Cortex of kidney (tissue), 1 donor: Measurements from ENCODE around the gene DRC7.

Experiments
- DNase-seq: peaks from one replicate; lab custom pipeline; 2025; lab: John Stamatoyannopoulos, UW

Gene DRC7

DNA sequence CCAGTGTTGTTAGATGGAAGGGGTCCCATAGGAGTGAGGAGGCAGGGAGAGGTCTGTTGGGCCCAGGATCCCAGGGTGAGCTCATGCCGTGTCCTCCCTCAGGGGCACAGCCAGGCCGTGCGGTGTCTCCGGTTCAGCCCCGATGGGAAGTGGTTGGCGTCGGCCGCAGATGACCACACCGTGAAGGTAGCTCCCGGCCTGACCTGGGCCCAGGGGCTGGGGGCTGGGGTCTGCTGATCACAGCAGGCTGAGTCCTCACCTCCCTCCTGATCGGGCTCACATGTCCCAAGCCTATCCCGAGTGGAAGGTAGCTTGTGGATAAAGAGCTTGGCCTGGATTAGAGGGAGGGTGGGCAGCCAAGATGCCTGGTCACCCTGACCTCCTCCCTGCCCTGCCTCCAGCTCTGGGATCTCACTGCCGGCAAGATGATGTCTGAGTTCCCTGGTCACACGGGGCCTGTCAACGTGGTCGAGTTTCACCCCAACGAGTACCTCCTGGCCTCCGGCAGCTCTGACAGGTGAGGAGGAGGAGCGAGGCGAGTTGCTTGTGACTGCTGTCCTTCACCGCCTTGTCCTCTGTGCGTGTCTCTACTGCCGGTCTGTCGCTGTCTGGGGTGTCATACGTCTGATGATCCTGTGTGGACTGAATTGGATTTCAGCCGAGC, 57.1 kb downstream of the DRC7 start:
- DNase-seq = no peak

DNA sequence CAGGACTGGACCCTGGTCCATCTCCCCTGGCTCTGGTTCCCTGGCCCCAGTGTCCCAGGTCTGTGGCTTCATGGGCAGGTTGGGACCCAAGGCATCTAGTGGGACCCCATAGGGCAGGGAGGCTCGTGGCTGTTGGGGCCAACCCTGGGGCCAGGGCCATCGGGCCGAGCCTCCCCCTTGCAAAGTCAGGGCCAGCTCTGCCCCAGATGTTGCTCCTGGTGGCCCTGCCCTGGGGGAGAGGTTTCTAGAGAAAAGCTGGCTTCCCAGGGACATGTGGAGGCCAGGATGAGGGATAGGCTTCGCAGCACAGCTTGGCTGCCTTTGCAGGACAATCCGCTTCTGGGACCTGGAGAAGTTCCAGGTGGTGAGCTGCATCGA, 57.6 kb downstream of the DRC7 start:
- DNase-seq = no peak

- DNase-seq = no peak
Observed at GRCh38 chr16:57752581-57753447, 58.2 kb downstream of the DRC7 start.

DNA sequence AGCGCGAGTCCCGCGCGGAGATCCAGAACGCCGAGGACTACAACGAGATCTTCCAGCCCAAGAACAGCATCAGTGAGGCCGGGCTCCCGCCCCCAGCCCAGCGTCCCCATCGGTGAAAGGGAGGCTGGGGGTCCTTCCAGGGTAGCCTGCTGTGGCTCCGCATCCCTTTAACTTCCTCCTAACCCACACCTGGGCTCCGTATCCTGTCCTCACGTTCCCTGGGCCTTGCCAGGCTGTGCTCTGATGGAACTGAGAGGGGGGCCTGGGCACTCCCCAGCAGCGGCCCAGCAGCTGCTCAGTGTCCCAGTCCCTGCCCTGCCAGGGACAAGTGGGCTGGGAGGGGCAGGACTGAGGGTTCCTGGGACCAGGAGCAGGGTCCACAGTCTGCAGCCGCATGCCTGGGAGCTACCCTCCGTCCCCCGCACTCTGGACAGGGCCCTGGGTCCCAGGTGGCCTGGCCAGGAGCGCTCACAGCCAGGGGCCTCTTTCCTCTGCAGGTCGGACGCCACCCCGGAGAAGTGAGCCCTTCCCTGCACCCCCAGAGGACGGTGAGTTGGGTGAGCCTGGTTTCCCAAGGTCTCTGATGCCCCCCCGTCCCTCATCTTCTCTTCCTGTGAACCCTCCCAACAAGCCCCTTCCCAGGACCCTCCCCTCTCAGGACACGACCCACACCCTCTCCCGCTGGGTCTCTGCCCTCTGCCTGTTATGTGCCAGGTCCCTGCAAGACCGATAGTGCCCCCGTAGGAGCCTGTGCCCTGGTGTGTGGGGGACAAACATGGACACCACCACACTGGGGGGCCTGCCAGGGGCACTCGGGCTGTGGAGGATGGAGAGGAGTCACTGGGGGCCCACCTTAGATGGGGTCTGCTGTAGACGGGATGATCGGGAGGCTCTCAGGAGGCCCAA, 59.1 kb downstream of the DRC7 start:
- no peak for DNase-seq

- DNase-seq = no peak
Observed at GRCh38 chr16:57754354-57755060, 59.9 kb downstream of the DRC7 start.

DNA sequence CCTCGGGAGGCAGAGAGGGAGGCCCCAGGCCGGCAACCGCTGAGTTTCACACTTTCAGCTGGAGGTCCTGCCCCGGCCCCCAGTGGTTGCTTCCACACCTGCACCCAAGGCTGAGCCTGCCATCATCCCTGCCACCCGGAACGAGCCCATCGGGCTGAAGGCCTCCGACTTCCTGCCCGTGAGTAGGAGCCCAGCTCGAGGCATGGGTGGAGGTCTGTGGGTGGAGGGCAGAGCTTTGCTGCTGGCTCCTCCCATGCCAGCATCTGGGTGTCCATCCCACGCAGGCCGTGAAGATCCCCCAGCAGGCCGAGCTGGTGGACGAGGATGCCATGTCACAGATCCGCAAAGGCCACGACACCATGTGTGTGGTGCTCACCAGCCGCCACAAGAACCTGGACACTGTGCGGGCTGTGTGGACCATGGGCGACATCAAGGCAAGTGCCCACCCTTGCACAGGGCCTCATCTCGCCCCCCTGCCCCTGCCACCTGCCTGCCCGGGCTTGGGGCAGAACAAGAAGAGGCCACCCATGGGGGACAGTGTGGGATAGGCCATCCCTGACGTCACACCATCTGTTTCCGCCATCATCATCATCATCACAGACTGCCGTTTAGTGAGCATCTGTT, 60.6 kb downstream of the DRC7 start:
- DNase-seq = no peak

DNA sequence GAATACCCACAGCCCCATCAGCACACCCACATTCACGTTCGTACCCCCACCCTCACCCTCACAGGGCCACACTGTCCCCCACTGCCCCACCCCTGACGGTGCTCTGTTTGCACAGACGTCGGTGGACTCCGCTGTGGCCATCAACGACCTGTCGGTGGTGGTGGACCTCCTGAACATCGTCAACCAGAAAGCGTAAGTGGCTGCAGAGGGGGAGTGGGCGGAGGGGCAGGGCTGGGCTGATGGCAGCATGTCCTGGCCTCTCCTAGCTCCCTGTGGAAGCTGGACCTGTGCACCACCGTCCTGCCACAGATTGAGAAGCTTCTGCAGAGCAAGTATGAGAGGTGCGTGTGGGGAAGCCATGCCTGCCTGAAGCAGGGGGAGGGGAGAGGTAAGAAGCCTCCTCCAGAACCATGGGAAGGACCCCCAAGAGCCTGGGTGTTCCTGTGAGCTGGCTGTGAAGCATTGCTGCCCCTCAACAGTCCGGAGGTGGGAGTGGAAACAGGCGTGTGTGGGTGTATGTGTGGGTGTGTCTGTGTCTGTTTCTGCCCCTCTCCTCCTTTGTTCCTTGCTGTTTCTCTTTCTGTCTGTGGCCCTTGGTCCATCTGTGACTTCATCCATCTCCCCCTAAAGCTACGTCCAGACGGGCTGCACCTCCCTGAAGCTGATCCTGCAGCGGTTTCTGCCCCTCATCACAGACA, 61.3 kb downstream of the DRC7 start:
- no peak for DNase-seq

- no peak for DNase-seq
Observed at GRCh38 chr16:57756424-57757325, 62.1 kb downstream of the DRC7 start.

GRCh38 chr16:57757326-57757786, 62.8 kb downstream of the DRC7 start:
- DNase-seq = no peak

DNA sequence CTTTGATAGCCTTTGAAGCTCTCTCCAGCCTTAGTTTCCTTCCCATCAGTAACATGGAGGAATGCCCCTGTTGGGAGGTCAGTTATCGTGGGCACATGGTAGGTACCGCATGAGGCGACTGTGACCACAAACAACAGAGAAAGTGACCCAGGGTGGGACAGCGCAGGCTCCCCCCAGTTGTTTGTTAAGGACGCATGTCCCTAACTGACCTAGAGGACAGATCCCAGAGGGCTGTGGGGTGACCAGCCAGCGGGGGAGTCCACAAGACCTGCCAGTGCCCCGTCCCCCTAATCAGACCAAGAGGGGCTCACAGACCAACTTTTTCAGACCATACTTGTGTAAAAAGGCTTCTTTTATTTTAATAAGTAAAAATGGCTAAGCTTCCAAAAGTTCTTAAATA, 63.3 kb downstream of the DRC7 start:
- DNase-seq = no peak

DNA sequence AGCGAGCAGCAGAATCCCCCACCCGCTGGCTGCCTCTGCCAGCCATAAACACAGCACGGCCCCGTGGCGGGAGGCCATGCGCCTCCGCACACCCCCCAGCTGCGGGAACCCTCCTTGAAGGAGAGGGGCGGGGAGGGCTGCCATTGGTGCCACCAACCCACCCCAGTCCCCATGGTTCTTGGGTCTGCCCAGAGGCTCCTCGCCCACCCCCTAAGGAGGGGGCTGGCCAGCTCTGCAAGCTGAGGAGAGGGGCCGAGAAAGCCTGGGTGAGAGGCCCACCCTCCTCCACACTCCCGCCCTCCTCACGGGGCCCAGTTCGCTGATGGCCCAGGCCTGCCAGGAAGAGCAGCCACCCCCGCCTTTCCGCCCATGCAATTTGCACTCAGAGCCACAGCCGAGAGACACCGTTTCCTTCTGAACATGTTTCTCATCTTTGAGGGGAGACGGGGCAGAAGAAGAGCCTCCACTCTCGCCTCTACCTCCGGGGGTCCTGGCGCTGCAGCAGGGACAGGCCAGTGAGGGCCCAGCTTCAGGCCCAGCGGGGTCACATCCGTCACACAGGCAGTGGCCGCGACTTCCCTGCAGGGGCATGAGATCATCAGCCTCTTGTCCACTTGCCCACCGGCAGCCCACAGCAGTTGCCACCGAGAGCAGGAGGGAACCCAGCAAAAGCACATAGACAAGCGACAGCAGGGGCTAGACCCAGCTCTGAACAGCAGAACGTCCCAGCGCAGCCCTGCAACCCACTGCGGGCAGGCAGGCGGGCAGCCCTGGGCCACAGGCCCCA, 63.9 kb downstream of the DRC7 start:
- no peak for DNase-seq

DNA sequence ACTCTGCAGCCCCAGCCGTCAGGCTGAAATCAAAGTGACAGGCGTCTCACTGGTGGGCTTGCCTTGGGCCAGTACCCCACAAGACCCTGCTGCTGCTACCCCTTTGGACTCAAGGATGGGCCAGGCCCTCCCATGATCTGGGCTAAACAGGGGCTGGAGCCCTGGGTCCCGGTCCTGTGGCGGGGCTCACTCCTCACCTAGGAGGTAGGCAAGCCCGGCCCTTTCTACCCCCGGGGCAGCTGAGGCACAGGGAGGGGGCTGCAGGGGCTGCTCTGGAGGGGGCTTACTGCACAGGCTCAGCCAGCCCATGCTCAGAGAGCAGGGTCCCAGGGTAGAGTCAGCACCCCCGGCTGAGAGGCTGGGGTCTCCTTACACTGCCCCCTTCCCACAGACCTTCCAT, 64.5 kb downstream of the DRC7 start:
- no peak for DNase-seq

- no peak for DNase-seq
Observed at GRCh38 chr16:57759541-57760356, 65.1 kb downstream of the DRC7 start.

- no peak for DNase-seq
Observed at GRCh38 chr16:57760357-57761160, 66.0 kb downstream of the DRC7 start.

GRCh38 chr16:57761301-57761700, 66.7 kb downstream of the DRC7 start:
- DNase-seq = no peak

DNA sequence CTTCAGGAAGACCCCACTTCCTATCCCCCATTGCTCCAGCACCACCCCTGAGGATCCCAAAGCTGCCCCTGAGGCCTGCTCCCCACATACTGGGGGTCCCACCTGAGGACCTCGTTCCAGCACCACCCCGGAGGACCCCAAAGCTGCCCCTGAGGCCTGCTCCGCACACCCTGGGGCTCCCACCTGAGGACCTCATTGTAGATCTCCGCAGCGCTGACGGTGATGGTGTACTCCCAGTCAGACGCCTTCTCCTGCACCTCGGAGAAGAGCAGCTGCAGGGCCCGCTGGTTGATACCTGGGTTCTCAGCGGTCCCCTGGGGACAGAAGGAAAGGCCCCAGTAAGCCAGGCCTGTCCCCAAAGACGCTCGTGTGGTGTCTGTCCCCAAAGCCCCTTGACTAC, 67.4 kb downstream of the DRC7 start:
- DNase-seq = no peak
